Esophagus muscularis mucosa (tissue), 4 donors: ENCODE results near the gene KIF16B. TPM values are rescaled to one million over a fixed set of nuclear protein-coding genes. Genes with fewer than 3 reads are reported as not detected.

Source experiments
- DNase-seq: peaks from one replicate; pipeline ENCODE4 v3.0.0-alpha.2; 2017; ENCODE audit errors: extremely low spot score
- H3K27ac ChIP-seq, 4 donors: fragments of 200-600 bp; sonication (generic); replicated peaks in 1 of 4; 1 replicate in 3 of 4; 2 replicates in 1 of 4; pipeline ENCODE4 v1.5.1; 2016 to 2019; ENCODE audit warnings: mild to moderate bottlenecking in 1 of 4
- H3K27me3 ChIP-seq, 4 donors: fragments of 200-600 bp; sonication (generic); one replicate each; pipeline versions ENCODE4 v1.5.1 to v1.6.0; 2016 to 2019
- H3K36me3 ChIP-seq, 4 donors: fragments of 200-600 bp; sonication (generic); one replicate each; pipeline ENCODE4 v1.5.1; 2016 to 2019
- H3K4me1 ChIP-seq, 4 donors: fragments of 200-600 bp; sonication (generic); one replicate each; pipeline ENCODE4 v1.5.1; 2016 to 2019
- H3K4me3 ChIP-seq, 4 donors: fragments of 200-600 bp; sonication (generic); 1 replicate in 2 of 4; 2 replicates in 2 of 4; pipeline ENCODE4 v1.5.1; 2016 to 2019; ENCODE audit warnings: mild to moderate bottlenecking in 4 of 4, moderate library complexity in 1 of 4
- H3K9me3 ChIP-seq, 4 donors: fragments of 200-600 bp; sonication (generic); 1 replicate in 3 of 4; 2 replicates in 1 of 4; pipeline ENCODE4 v1.5.1; 2016 to 2019
- EP300 ChIP-seq: sonication (generic); formaldehyde crosslinking; IDR thresholded peaks from one replicate; pipeline ENCODE4 v1.6.1; 2017; ENCODE audit warnings: antibody characterized with exemption
- POLR2A ChIP-seq: fragments of 450-650 bp; IDR thresholded peaks from one replicate; pipeline ENCODE4 v1.6.1; 2017; ENCODE audit warnings: antibody characterized with exemption, moderate library complexity, mild to moderate bottlenecking, low read depth
- POLR2AphosphoS5 ChIP-seq, 2 donors: sonication (generic); formaldehyde crosslinking; IDR thresholded peaks; one replicate each; pipeline ENCODE4 v1.6.1; 2017; ENCODE audit warnings: antibody characterized with exemption in 2 of 2
- WGBS: methylation state at CpG from one replicate; pipeline ENCODE4 v1.1.5; 2018; 5-methylcytosine and 5-hydroxymethylcytosine counted together
- intact Hi-C: fragments of 100-400 bp; cut with DNase I; formaldehyde crosslinking; loops from one replicate; pipeline ENCODE4 v1.15.1; 2023
- total RNA-seq, 4 donors: library from RNA; depleted of rRNA; stranded (reverse); fragments of >200 nt; gene quantifications; one replicate each; pipeline versions ENCODE4 v1.1.0 to v1.2.1, GENCODE V29; 2016
- TF ChIP-seq, protein P1 (sequence below), 3 experiments: fragments of 200-600 bp in 2 of 3; fragments of 450-650 bp in 1 of 3; sonication (generic) in 2 of 3; IDR thresholded peaks; one replicate each; pipeline ENCODE4 v1.5.1; 2017 to 2019; ENCODE audit warnings: antibody characterized with exemption in 3 of 3, mild to moderate bottlenecking in 2 of 3, moderate library complexity in 1 of 3

Gene KIF16B
- total RNA-seq, 4 donors from 2014 or later = 15.4 to 21.1 (median 19.3) TPM

DNA sequence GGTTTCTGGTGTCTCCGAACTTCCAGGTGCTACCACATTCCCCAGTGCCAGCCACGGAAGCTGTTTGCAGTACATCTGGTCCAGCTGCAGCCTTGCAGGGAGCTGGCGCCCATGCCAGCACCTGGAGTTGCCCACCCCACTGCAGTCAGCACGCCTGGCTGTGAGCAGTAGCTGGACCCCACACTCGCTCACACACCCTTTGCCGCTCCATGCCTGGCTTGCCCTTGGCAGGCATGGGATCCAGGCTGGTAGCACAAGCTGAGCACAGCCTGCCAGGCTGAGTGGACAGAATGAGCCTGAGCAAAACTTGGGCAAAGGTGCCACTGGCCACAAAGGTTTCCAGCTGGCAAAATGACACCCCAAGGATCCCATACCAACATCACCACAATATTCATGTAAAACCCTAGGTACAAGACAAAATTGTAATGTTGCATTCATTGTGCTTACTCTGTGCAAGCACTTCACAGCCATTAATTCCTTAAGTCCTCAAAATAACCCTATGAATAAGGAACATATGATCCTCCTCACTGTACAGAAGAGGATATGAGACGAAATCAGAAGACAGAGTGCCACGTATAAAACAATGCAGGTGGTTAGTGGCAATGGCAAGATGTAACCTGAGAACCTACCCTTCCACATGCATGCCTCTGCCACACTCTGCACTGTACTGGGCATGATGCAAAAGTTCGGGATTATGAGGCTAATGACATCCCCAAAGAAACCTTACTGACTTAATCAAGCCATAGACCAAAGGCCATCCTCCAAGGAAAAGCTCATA, 18.3 kb downstream of the KIF16B start:
- no peak overlapping the region for H3K4me3 ChIP-seq
- 85% methylated on average over 5 of the region's 9 CpGs for WGBS
- no peaks in the 10 kb centered on the region for H3K27me3 ChIP-seq
- no peak overlapping the region for H3K27ac ChIP-seq
- intact Hi-C loops = no loop called here
- no peaks in the 10 kb centered on the region for H3K36me3 ChIP-seq
- no peak for TF ChIP-seq POLR2A
- TF ChIP-seq EP300 = no peak
- TF ChIP-seq, protein P1, sequence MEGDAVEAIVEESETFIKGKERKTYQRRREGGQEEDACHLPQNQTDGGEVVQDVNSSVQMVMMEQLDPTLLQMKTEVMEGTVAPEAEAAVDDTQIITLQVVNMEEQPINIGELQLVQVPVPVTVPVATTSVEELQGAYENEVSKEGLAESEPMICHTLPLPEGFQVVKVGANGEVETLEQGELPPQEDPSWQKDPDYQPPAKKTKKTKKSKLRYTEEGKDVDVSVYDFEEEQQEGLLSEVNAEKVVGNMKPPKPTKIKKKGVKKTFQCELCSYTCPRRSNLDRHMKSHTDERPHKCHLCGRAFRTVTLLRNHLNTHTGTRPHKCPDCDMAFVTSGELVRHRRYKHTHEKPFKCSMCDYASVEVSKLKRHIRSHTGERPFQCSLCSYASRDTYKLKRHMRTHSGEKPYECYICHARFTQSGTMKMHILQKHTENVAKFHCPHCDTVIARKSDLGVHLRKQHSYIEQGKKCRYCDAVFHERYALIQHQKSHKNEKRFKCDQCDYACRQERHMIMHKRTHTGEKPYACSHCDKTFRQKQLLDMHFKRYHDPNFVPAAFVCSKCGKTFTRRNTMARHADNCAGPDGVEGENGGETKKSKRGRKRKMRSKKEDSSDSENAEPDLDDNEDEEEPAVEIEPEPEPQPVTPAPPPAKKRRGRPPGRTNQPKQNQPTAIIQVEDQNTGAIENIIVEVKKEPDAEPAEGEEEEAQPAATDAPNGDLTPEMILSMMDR (IDR thresholded peaks at IDR 0.05) = no peak
- TF ChIP-seq POLR2AphosphoS5 (IDR thresholded peaks at IDR 0.05) = no peak
- H3K4me1 ChIP-seq = peaks cover 3 to 25% (median 23%) of the 10 kb centered on the region in 4 donors
- H3K9me3 ChIP-seq = no peaks in the 10 kb centered on the region
- DNase-seq = no peak

DNA sequence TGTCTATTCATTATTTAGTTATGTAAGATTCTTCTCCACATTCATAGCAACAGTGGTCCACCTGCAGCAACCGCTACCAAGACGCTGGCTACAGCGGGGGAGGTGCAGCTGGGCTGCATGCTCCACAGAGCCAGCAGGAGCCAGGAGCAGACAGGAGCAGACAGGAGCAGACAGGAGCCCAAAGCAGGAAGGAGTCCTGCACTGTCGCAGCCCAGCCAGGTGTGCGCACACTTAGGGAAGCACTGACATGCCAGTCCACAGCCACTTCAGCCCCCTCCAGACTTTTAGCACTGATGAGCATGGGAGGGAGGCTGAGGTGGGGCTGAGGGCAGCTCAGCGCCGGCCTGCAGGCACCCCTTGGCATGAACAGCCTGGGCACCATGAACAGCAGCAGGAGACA, 19.6 kb downstream of the KIF16B start:
- Histone ChIP-seq H3K27me3 (no peaks in the 10 kb centered on the region), H3K36me3 (no peaks in the 10 kb centered on the region), H3K9me3 (no peaks in the 10 kb centered on the region), H3K4me3 (no peak overlapping the region), H3K27ac (no peak overlapping the region), H3K4me1 (peaks cover 3 to 25% (median 23%) of the 10 kb centered on the region in 4 donors)
- DNase-seq = no peak
- no peak for TF ChIP-seq EP300
- TF ChIP-seq, protein P1 (IDR thresholded peaks at IDR 0.05) = no peak
- no peak for TF ChIP-seq POLR2AphosphoS5 (IDR thresholded peaks at IDR 0.05)
- TF ChIP-seq POLR2A = no peak
- intact Hi-C loops = no loop called here
- 98% methylated on average over 6 of the region's 7 CpGs for WGBS

DNA sequence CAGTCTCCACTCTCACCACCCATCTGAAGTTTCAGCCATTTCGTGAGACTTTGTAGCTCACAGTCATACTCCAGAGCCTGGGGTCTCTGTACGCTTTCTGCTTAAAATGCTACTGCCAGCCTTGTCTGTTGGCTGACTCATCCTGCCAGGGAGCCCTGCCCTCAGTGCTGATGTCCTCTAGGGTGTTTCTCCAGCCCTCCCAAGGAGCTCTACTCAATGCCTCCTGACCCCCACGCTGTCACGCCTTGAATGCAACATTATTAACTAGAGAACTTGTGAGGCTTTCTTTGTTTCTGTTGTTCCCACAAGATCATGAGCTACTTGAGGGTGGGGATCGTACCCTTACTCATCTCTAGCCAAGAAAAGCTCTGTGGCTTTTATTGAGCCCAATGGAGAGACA, 20.1 kb downstream of the KIF16B start:
- 96% methylated on average over 5 of the region's 5 CpGs for WGBS

DNA sequence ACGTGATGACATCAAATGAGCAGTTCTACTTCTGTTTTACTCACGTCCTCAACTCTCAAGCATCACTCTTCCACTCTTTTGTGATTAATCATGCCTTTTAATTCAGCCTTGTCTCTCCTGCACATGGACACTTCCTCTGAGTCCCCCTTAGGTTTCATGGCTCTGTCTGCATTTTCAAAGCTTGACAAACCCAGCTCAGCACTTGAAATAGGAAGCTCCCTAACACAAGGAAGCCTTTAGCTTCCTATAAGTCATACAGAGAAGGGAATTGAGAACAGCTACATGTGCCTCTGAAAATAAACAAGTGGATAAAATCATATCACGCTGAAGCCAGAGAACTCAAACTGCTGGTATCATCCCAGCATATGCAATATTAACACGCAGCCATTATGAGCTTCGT, 21.2 kb downstream of the KIF16B start:
- Histone ChIP-seq H3K9me3 (no peaks in the 10 kb centered on the region), H3K36me3 (no peaks in the 10 kb centered on the region), H3K27me3 (no peaks in the 10 kb centered on the region), H3K4me3 (no peak overlapping the region), H3K27ac (no peak overlapping the region), H3K4me1 (peaks cover 3 to 25% (median 23%) of the 10 kb centered on the region in 4 donors)
- TF ChIP-seq, protein P1 (IDR thresholded peaks at IDR 0.05) = no peak
- no peak for TF ChIP-seq EP300
- 73% methylated on average over 5 of the region's 5 CpGs for WGBS
- intact Hi-C loops = no loop called here
- DNase-seq = no peak

More for the DNA sequence above, 20.1 kb downstream of the KIF16B start:
- Histone ChIP-seq H3K4me3 (no peak overlapping the region), H3K36me3 (no peaks in the 10 kb centered on the region), H3K27me3 (no peaks in the 10 kb centered on the region), H3K9me3 (no peaks in the 10 kb centered on the region), H3K4me1 (peaks cover 3 to 25% (median 23%) of the 10 kb centered on the region in 4 donors), H3K27ac (no peak overlapping the region)
- DNase-seq = no peak
- no peak for TF ChIP-seq POLR2A
- TF ChIP-seq, protein P1 (IDR thresholded peaks at IDR 0.05) = no peak
- TF ChIP-seq EP300 = no peak
- no peak for TF ChIP-seq POLR2AphosphoS5 (IDR thresholded peaks at IDR 0.05)
- intact Hi-C loops = no loop called here
